ENCODE measurements around the gene DAAM2.

The DAAM2 gene

GRCh38 chr6:39897698-39898097, 105.5 kb downstream of the DAAM2 start:
- no peak overlapping the region for H3K4me3 ChIP-seq (ENCODE audit: low read depth, low read length)
- H3K27me3 ChIP-seq (ENCODE audit: control insufficient read depth, insufficient read depth, low read length) = no peaks in the 10 kb centered on the region
- H3K9ac ChIP-seq (ENCODE audit: low read depth, low read length) = no peak overlapping the region
- no peaks in the 10 kb centered on the region for H3K9me3 ChIP-seq (ENCODE audit: control insufficient read depth, insufficient read depth, low read length)
- peaks cover 5% of the 10 kb centered on the region for H3K4me1 ChIP-seq (ENCODE audit: control insufficient read depth, insufficient read depth, low read length)
- H3K36me3 ChIP-seq (ENCODE audit: control insufficient read depth, insufficient read depth, low read length) = no peaks in the 10 kb centered on the region

- H3K4me3 ChIP-seq (ENCODE audit: low read depth, low read length) = no peak overlapping the region
- H3K27me3 ChIP-seq (ENCODE audit: control insufficient read depth, insufficient read depth, low read length) = no peaks in the 10 kb centered on the region
- peaks cover 5% of the 10 kb centered on the region for H3K4me1 ChIP-seq (ENCODE audit: control insufficient read depth, insufficient read depth, low read length)
- no peaks in the 10 kb centered on the region for H3K36me3 ChIP-seq (ENCODE audit: control insufficient read depth, insufficient read depth, low read length)
- H3K9me3 ChIP-seq (ENCODE audit: control insufficient read depth, insufficient read depth, low read length) = no peaks in the 10 kb centered on the region
- no peak overlapping the region for H3K9ac ChIP-seq (ENCODE audit: low read depth, low read length)
Observed at GRCh38 chr6:39898625-39899024, 106.4 kb downstream of the DAAM2 start.

GRCh38 chr6:39899554-39900295, 107.5 kb downstream of the DAAM2 start:
- H3K36me3 ChIP-seq (ENCODE audit: control insufficient read depth, insufficient read depth, low read length) = no peaks in the 10 kb centered on the region
- no peaks in the 10 kb centered on the region for H3K27me3 ChIP-seq (ENCODE audit: control insufficient read depth, insufficient read depth, low read length)
- no peaks in the 10 kb centered on the region for H3K9me3 ChIP-seq (ENCODE audit: control insufficient read depth, insufficient read depth, low read length)
- no peak overlapping the region for H3K9ac ChIP-seq (ENCODE audit: low read depth, low read length)
- H3K4me1 ChIP-seq (ENCODE audit: control insufficient read depth, insufficient read depth, low read length) = peaks cover 5% of the 10 kb centered on the region
- H3K4me3 ChIP-seq (ENCODE audit: low read depth, low read length) = no peak overlapping the region

- Histone ChIP-seq H3K36me3 (ENCODE audit: control insufficient read depth, insufficient read depth, low read length) (peaks cover 8% of the 10 kb centered on the region), H3K4me3 (ENCODE audit: low read depth, low read length) (no peak overlapping the region), H3K4me1 (ENCODE audit: control insufficient read depth, insufficient read depth, low read length) (peaks cover 5% of the 10 kb centered on the region), H3K9ac (ENCODE audit: low read depth, low read length) (no peak overlapping the region), H3K9me3 (ENCODE audit: control insufficient read depth, insufficient read depth, low read length) (no peaks in the 10 kb centered on the region), H3K27me3 (ENCODE audit: control insufficient read depth, insufficient read depth, low read length) (no peaks in the 10 kb centered on the region)
Observed at GRCh38 chr6:39901116-39901655, 109.0 kb downstream of the DAAM2 start.

- no peak overlapping the region for H3K4me3 ChIP-seq (ENCODE audit: low read depth, low read length)
- H3K4me1 ChIP-seq (ENCODE audit: control insufficient read depth, insufficient read depth, low read length) = peaks cover 5% of the 10 kb centered on the region
- H3K9me3 ChIP-seq (ENCODE audit: control insufficient read depth, insufficient read depth, low read length) = no peaks in the 10 kb centered on the region
- peaks cover 8% of the 10 kb centered on the region for H3K36me3 ChIP-seq (ENCODE audit: control insufficient read depth, insufficient read depth, low read length)
- H3K27me3 ChIP-seq (ENCODE audit: control insufficient read depth, insufficient read depth, low read length) = no peaks in the 10 kb centered on the region
- no peak overlapping the region for H3K9ac ChIP-seq (ENCODE audit: low read depth, low read length)
Observed at GRCh38 chr6:39901670-39902069, 109.5 kb downstream of the DAAM2 start.

- H3K4me3 ChIP-seq (ENCODE audit: low read depth, low read length) = no peak overlapping the region
- peaks cover 5% of the 10 kb centered on the region for H3K4me1 ChIP-seq (ENCODE audit: control insufficient read depth, insufficient read depth, low read length)
- no peaks in the 10 kb centered on the region for H3K27me3 ChIP-seq (ENCODE audit: control insufficient read depth, insufficient read depth, low read length)
- H3K9me3 ChIP-seq (ENCODE audit: control insufficient read depth, insufficient read depth, low read length) = no peaks in the 10 kb centered on the region
- H3K9ac ChIP-seq (ENCODE audit: low read depth, low read length) = no peak overlapping the region
- H3K36me3 ChIP-seq (ENCODE audit: control insufficient read depth, insufficient read depth, low read length) = peaks cover 8% of the 10 kb centered on the region
Observed at GRCh38 chr6:39902136-39902535, 110.0 kb downstream of the DAAM2 start.

- H3K27me3 ChIP-seq (ENCODE audit: control insufficient read depth, insufficient read depth, low read length) = no peaks in the 10 kb centered on the region
- H3K9ac ChIP-seq (ENCODE audit: low read depth, low read length) = no peak overlapping the region
- peaks cover 8% of the 10 kb centered on the region for H3K36me3 ChIP-seq (ENCODE audit: control insufficient read depth, insufficient read depth, low read length)
- H3K9me3 ChIP-seq (ENCODE audit: control insufficient read depth, insufficient read depth, low read length) = no peaks in the 10 kb centered on the region
- H3K4me1 ChIP-seq (ENCODE audit: control insufficient read depth, insufficient read depth, low read length) = peaks cover 5% of the 10 kb centered on the region
- no peak overlapping the region for H3K4me3 ChIP-seq (ENCODE audit: low read depth, low read length)
Observed at GRCh38 chr6:39902786-39903465, 110.8 kb downstream of the DAAM2 start.

GRCh38 chr6:39903656-39904055, 111.5 kb downstream of the DAAM2 start:
- H3K4me1 ChIP-seq (ENCODE audit: control insufficient read depth, insufficient read depth, low read length) = no peaks in the 10 kb centered on the region
- no peak overlapping the region for H3K9ac ChIP-seq (ENCODE audit: low read depth, low read length)
- H3K36me3 ChIP-seq (ENCODE audit: control insufficient read depth, insufficient read depth, low read length) = peaks cover 8% of the 10 kb centered on the region
- H3K9me3 ChIP-seq (ENCODE audit: control insufficient read depth, insufficient read depth, low read length) = no peaks in the 10 kb centered on the region
- no peaks in the 10 kb centered on the region for H3K27me3 ChIP-seq (ENCODE audit: control insufficient read depth, insufficient read depth, low read length)
- no peak overlapping the region for H3K4me3 ChIP-seq (ENCODE audit: low read depth, low read length)

GRCh38 chr6:39904946-39905639, 112.9 kb downstream of the DAAM2 start:
- H3K9me3 ChIP-seq (ENCODE audit: control insufficient read depth, insufficient read depth, low read length) = no peaks in the 10 kb centered on the region
- no peaks in the 10 kb centered on the region for H3K27me3 ChIP-seq (ENCODE audit: control insufficient read depth, insufficient read depth, low read length)
- H3K4me3 ChIP-seq (ENCODE audit: low read depth, low read length) = no peak overlapping the region
- peaks cover 8% of the 10 kb centered on the region for H3K36me3 ChIP-seq (ENCODE audit: control insufficient read depth, insufficient read depth, low read length)
- H3K4me1 ChIP-seq (ENCODE audit: control insufficient read depth, insufficient read depth, low read length) = no peaks in the 10 kb centered on the region
- no peak overlapping the region for H3K9ac ChIP-seq (ENCODE audit: low read depth, low read length)

GRCh38 chr6:39905640-39905975, 113.4 kb downstream of the DAAM2 start:
- H3K36me3 ChIP-seq (ENCODE audit: control insufficient read depth, insufficient read depth, low read length) = peaks cover 8% of the 10 kb centered on the region
- no peak overlapping the region for H3K4me3 ChIP-seq (ENCODE audit: low read depth, low read length)
- H3K27me3 ChIP-seq (ENCODE audit: control insufficient read depth, insufficient read depth, low read length) = no peaks in the 10 kb centered on the region

GRCh38 chr6:39906318-39906761, 114.2 kb downstream of the DAAM2 start:
- H3K9me3 ChIP-seq (ENCODE audit: control insufficient read depth, insufficient read depth, low read length) = no peaks in the 10 kb centered on the region
- H3K9ac ChIP-seq (ENCODE audit: low read depth, low read length) = no peak overlapping the region
- no peaks in the 10 kb centered on the region for H3K27me3 ChIP-seq (ENCODE audit: control insufficient read depth, insufficient read depth, low read length)
- no peaks in the 10 kb centered on the region for H3K4me1 ChIP-seq (ENCODE audit: control insufficient read depth, insufficient read depth, low read length)
- H3K36me3 ChIP-seq (ENCODE audit: control insufficient read depth, insufficient read depth, low read length) = peaks cover 8% of the 10 kb centered on the region
- H3K4me3 ChIP-seq (ENCODE audit: low read depth, low read length) = no peak overlapping the region

More at GRCh38 chr6:39905640-39905975, 113.4 kb downstream of the DAAM2 start:
- Histone ChIP-seq H3K9me3 (ENCODE audit: control insufficient read depth, insufficient read depth, low read length) (no peaks in the 10 kb centered on the region), H3K9ac (ENCODE audit: low read depth, low read length) (no peak overlapping the region), H3K4me1 (ENCODE audit: control insufficient read depth, insufficient read depth, low read length) (no peaks in the 10 kb centered on the region)

Data from iPS-15b (cell line).